ENCODE measurements around the gene LETM1. TPM values are rescaled to one million over a fixed set of nuclear protein-coding genes. Genes with fewer than 3 reads are reported as not detected.

Gene LETM1
- total RNA-seq, 4 donors from 2014 or later, result 40.6 to 85.6 (median 72.8) TPM

GRCh38 chr4:1896658-1896991 lies 40.7 kb upstream of the LETM1 start:
- intact Hi-C loops (cut with DNase I), result no loop called here
- 84% methylated on average over 4 of the region's 6 CpGs for WGBS, 2 donors
- TF ChIP-seq POLR2A (IDR thresholded peaks at IDR 0.05) (no peak), CTCF (IDR thresholded peaks at IDR 0.05) (no peak)

GRCh38 chr4:1895971-1896657 lies 40.2 kb upstream of the LETM1 start:
- Histone ChIP-seq H3K4me3 (no peak overlapping the region), H3K27me3 (no peaks in the 10 kb centered on the region), H3K9me3 (no peaks in the 10 kb centered on the region), H3K36me3 (peaks cover 0 to 18% (median 5%) of the 10 kb centered on the region in 3 donors), H3K27ac (no peak overlapping the region), H3K4me1 (peaks cover 0 to 8% (median 0%) of the 10 kb centered on the region in 3 donors)
- intact Hi-C loops (cut with DNase I), result no loop called here
- DNase-seq, result no peak
- TF ChIP-seq CTCF (IDR thresholded peaks at IDR 0.05) (no peak), POLR2A (IDR thresholded peaks at IDR 0.05) (no peak)
- 90 to 92% methylated on average over 6 to 8 of the region's 8 CpGs for WGBS, 2 donors

More at GRCh38 chr4:1896658-1896991, 40.7 kb upstream of the LETM1 start:
- Histone ChIP-seq H3K27ac (no peak overlapping the region), H3K36me3 (peaks cover 0 to 23% (median 10%) of the 10 kb centered on the region in 3 donors), H3K9me3 (no peaks in the 10 kb centered on the region), H3K4me1 (peaks cover 0 to 8% (median 0%) of the 10 kb centered on the region in 3 donors), H3K27me3 (no peaks in the 10 kb centered on the region), H3K4me3 (no peak overlapping the region)
- DNase-seq, result no peak

GRCh38 chr4:1890979-1891570 lies 35.1 kb upstream of the LETM1 start:
- WGBS, 2 donors, result 86 to 94% methylated on average over 9 to 11 of the region's 11 CpGs
- H3K4me1 ChIP-seq, result peaks cover 0 to 7% (median 0%) of the 10 kb centered on the region in 3 donors
- H3K27me3 ChIP-seq, result no peaks in the 10 kb centered on the region
- TF ChIP-seq POLR2A (IDR thresholded peaks at IDR 0.05), result no peak
- TF ChIP-seq CTCF (IDR thresholded peaks at IDR 0.05), result no peak
- DNase-seq, result no peak
- no peaks in the 10 kb centered on the region for H3K9me3 ChIP-seq
- H3K27ac ChIP-seq, result no peak overlapping the region
- peaks cover 0 to 9% (median 0%) of the 10 kb centered on the region in 3 donors for H3K36me3 ChIP-seq
- intact Hi-C loops (cut with DNase I), result no loop called here
- H3K4me3 ChIP-seq, result no peak overlapping the region

DNA sequence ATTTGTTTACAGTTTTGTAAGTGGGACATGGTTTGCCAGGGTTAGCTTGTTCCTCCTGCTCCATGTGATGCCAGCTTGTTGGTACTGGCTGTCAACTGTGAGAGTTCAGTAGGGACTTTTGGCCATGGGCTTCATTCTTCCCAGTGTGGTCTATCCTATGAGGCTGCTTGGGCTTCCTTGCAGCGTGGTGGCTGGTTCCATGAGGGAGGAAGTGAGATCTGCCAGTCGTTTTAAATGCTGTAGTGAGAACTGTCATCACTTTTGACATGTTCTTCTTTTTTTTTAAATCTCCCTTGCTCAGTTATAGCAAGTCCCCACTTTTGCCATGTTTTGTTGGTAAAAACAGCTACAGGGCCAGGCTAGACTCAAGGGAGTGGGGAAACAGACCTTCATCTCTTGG lies 31.1 kb upstream of the LETM1 start:
- no peaks in the 10 kb centered on the region for H3K27me3 ChIP-seq
- intact Hi-C loops (cut with DNase I), result no loop called here
- no peaks in the 10 kb centered on the region for H3K9me3 ChIP-seq
- H3K27ac ChIP-seq, result no peak overlapping the region
- TF ChIP-seq POLR2A (IDR thresholded peaks at IDR 0.05) (no peak), CTCF (IDR thresholded peaks at IDR 0.05) (no peak)
- WGBS, 2 donors, result 42 to 53% methylated on average over 2 of the region's 2 CpGs
- no peak for DNase-seq
- H3K4me3 ChIP-seq, result no peak overlapping the region
- no peaks in the 10 kb centered on the region for H3K36me3 ChIP-seq
- H3K4me1 ChIP-seq, result peaks cover 0 to 8% (median 0%) of the 10 kb centered on the region in 3 donors

DNA sequence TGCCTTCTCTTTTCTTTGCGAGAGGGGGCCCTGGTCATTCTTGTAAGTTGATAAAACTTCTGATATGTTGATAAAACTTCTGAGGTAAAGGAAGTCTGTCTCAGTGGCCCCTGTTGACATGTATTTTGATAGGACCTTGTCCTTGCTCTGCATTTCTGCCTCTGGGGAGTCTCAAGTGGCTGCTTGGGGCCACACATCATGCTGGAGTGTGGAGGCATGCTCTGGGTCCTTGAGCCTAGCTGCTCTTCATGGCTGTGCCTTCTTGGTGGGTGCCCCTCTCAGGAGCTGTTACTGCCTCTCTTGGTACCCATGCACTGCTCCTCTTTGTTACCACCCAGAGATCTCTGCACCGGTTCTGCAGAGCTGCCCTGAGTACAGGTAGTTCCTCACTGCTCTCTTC lies 29.5 kb upstream of the LETM1 start:
- H3K27ac ChIP-seq, result no peak overlapping the region
- WGBS, 2 donors, result 74 to 91% methylated on average over 2 of the region's 2 CpGs

More for the DNA sequence above, 29.5 kb upstream of the LETM1 start:
- DNase-seq, result no peak
- Histone ChIP-seq H3K4me1 (peaks cover 0 to 16% (median 0%) of the 10 kb centered on the region in 3 donors), H3K36me3 (no peaks in the 10 kb centered on the region), H3K9me3 (no peaks in the 10 kb centered on the region), H3K27me3 (no peaks in the 10 kb centered on the region), H3K4me3 (no peak overlapping the region)
- intact Hi-C loops (cut with DNase I), result no loop called here
- TF ChIP-seq POLR2A (IDR thresholded peaks at IDR 0.05) (no peak), CTCF (IDR thresholded peaks at IDR 0.05) (no peak)
